ENCODE results near the gene CCNH. TPM values are rescaled to one million over a fixed set of nuclear protein-coding genes. Genes with fewer than 3 reads are reported as not detected.

Gene CCNH
- total RNA-seq, 1 donor from 2014 or later: 33.9 TPM

DNA sequence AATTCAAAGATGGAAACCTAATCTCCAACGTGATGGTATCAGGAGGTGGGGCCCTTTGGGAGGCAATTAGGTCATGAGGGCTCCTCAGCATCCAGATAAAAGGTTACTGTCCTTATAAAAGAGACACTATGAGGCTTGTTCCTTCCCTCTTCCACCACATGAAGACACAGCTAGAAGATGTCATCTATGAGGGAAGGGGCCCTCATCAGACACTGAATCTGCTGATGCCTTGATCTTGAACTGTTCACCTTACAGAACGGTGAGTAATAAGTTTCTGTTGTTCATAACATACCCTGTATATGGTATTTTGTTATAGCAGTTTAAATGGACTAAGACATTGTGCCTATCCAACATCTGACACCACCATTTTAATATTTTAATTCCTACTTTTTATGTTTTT, 19.7 kb upstream of the CCNH start:
- DNase-seq (ENCODE audit: low spot score): no peak
- Mint-ChIP-seq H3K4me1 (ENCODE audit: unreplicated experiment) (no peaks in the 10 kb centered on the region), H3K36me3 (ENCODE audit: low read depth, unreplicated experiment) (no peaks in the 10 kb centered on the region), H3K27me3 (ENCODE audit: unreplicated experiment) (peaks cover 2% of the 10 kb centered on the region), H3K9me3 (ENCODE audit: unreplicated experiment) (no peaks in the 10 kb centered on the region), H3K27ac (ENCODE audit: unreplicated experiment) (no peak overlapping the region), H3K4me3 (ENCODE audit: unreplicated experiment) (no peak overlapping the region)
- TF ChIP-seq, protein P1, sequence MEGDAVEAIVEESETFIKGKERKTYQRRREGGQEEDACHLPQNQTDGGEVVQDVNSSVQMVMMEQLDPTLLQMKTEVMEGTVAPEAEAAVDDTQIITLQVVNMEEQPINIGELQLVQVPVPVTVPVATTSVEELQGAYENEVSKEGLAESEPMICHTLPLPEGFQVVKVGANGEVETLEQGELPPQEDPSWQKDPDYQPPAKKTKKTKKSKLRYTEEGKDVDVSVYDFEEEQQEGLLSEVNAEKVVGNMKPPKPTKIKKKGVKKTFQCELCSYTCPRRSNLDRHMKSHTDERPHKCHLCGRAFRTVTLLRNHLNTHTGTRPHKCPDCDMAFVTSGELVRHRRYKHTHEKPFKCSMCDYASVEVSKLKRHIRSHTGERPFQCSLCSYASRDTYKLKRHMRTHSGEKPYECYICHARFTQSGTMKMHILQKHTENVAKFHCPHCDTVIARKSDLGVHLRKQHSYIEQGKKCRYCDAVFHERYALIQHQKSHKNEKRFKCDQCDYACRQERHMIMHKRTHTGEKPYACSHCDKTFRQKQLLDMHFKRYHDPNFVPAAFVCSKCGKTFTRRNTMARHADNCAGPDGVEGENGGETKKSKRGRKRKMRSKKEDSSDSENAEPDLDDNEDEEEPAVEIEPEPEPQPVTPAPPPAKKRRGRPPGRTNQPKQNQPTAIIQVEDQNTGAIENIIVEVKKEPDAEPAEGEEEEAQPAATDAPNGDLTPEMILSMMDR (IDR thresholded peaks at IDR 0.05; ENCODE audit: unreplicated experiment): no peak

DNA sequence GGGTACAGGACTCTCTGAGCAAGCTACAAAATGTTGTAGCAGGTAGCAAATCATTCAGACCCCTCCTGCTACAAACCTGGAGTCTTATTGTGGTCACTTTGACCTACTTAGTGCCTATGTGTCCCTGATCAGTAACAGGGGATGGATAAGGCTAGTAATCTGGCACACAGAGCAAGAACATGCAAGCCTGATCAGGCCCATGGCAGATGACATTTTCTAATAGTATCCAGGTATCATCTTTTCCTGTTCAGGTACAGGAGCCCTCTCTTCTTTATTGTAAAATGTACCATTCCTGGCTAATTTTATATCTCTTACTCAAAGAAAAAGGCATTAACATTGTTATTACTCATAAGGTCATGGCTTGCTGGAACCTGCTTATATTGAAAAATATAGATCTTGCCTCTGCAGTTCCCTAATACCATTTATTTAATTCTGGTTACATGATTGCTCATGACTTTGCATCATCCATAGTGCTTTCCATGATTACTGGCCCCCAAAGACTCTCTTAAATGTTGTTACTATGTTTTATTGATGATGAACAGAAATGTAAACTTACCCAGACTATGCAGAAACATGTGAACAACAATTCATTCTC, 18.2 kb upstream of the CCNH start:
- DNase-seq (ENCODE audit: low spot score): no peak
- H3K36me3 Mint-ChIP-seq (ENCODE audit: low read depth, unreplicated experiment): no peaks in the 10 kb centered on the region
- no peak overlapping the region for H3K27ac Mint-ChIP-seq (ENCODE audit: unreplicated experiment)
- H3K4me1 Mint-ChIP-seq (ENCODE audit: unreplicated experiment): no peaks in the 10 kb centered on the region
- peaks cover 2% of the 10 kb centered on the region for H3K27me3 Mint-ChIP-seq (ENCODE audit: unreplicated experiment)
- H3K9me3 Mint-ChIP-seq (ENCODE audit: unreplicated experiment): no peaks in the 10 kb centered on the region
- TF ChIP-seq, protein P1 (IDR thresholded peaks at IDR 0.05; ENCODE audit: unreplicated experiment): no peak
- no peak overlapping the region for H3K4me3 Mint-ChIP-seq (ENCODE audit: unreplicated experiment)

- Mint-ChIP-seq H3K36me3 (ENCODE audit: low read depth, unreplicated experiment) (no peaks in the 10 kb centered on the region), H3K27ac (ENCODE audit: unreplicated experiment) (no peak overlapping the region), H3K9me3 (ENCODE audit: unreplicated experiment) (no peaks in the 10 kb centered on the region), H3K4me3 (ENCODE audit: unreplicated experiment) (no peak overlapping the region), H3K4me1 (ENCODE audit: unreplicated experiment) (no peaks in the 10 kb centered on the region), H3K27me3 (ENCODE audit: unreplicated experiment) (peaks cover 3% of the 10 kb centered on the region)
- TF ChIP-seq, protein P1 (IDR thresholded peaks at IDR 0.05; ENCODE audit: unreplicated experiment): no peak
- no peak for DNase-seq (ENCODE audit: low spot score)
Observed at GRCh38 chr5:87423755-87424154, 11.0 kb upstream of the CCNH start.

DNA sequence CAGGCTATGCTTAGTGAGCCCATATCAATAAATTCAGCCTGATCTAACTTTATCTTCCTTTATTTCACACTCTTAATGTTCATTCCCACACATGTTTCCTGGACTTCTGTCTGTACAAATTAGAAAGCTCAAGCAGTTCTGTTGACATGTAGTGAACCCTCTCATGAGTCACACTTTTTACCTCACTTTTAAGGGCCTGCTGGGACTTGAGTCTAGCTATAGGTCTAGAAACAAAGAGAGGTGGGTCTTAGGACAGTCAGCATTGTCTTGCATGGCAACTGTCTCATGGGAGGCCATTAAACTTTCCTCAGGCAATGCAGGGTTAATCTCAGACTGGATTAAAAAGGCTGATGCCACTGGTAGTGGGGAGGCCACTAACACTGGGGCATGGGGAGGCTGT, 8.6 kb upstream of the CCNH start:
- DNase-seq (ENCODE audit: low spot score): no peak
- H3K9me3 Mint-ChIP-seq (ENCODE audit: unreplicated experiment): no peaks in the 10 kb centered on the region
- H3K4me1 Mint-ChIP-seq (ENCODE audit: unreplicated experiment): no peaks in the 10 kb centered on the region
- TF ChIP-seq, protein P1 (IDR thresholded peaks at IDR 0.05; ENCODE audit: unreplicated experiment): no peak
- no peaks in the 10 kb centered on the region for H3K36me3 Mint-ChIP-seq (ENCODE audit: low read depth, unreplicated experiment)
- H3K27ac Mint-ChIP-seq (ENCODE audit: unreplicated experiment): no peak overlapping the region
- no peak overlapping the region for H3K4me3 Mint-ChIP-seq (ENCODE audit: unreplicated experiment)
- H3K27me3 Mint-ChIP-seq (ENCODE audit: unreplicated experiment): peaks cover 2% of the 10 kb centered on the region

DNA sequence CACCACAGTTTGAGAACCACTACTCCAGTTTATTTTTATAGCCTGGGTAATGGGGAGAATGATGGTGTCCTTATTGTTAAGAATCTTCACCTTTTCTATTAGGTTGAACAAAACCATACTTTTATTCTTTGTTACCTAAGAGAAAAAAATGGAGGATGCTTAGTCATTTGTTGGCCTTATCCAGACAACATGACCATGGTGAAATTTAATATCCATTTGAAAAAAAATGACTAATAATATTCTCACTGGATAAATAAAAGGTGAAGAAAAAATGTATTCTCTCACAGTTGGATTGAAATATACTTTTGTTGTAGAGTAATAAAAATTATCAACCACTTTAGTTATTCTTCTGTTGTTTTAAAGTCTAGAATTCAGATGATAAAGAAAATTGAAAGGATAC, 5.8 kb upstream of the CCNH start:
- TF ChIP-seq, protein P1 (IDR thresholded peaks at IDR 0.05; ENCODE audit: unreplicated experiment): no peak
- no peak for DNase-seq (ENCODE audit: low spot score)
- Mint-ChIP-seq H3K27ac (ENCODE audit: unreplicated experiment) (no peak overlapping the region), H3K36me3 (ENCODE audit: low read depth, unreplicated experiment) (no peaks in the 10 kb centered on the region), H3K4me1 (ENCODE audit: unreplicated experiment) (no peaks in the 10 kb centered on the region), H3K27me3 (ENCODE audit: unreplicated experiment) (no peaks in the 10 kb centered on the region), H3K4me3 (ENCODE audit: unreplicated experiment) (no peak overlapping the region), H3K9me3 (ENCODE audit: unreplicated experiment) (no peaks in the 10 kb centered on the region)
